ENCODE measurements around the gene MAGEB17.
"Not testable (repeated sequence)": the region's sequence is repeated elsewhere in the genome, so short reads cannot be mapped to it uniquely, and the experiment has no call there.

MAGEB17 gene

GRCh38 chrX:16156692-16157331 is 10.5 kb upstream of the MAGEB17 start:
- Histone ChIP-seq H3K9me3 (ENCODE audit: control insufficient read depth, low read length) (no peaks in the 10 kb centered on the region), H3K36me3 (ENCODE audit: control insufficient read depth, insufficient read depth, low read length) (peaks cover 23% of the 10 kb centered on the region), H3K27ac (ENCODE audit: low read depth, low read length, severe bottlenecking) (no peak overlapping the region), H3K4me1 (ENCODE audit: control insufficient read depth, insufficient read depth, low read length, poor library complexity, severe bottlenecking) (peaks cover 12% of the 10 kb centered on the region), H3K4me3 (ENCODE audit: extremely low read depth, insufficient read depth, low read length, poor library complexity, severe bottlenecking) (no peak overlapping the region)
- WGBS, 2 experiments (ENCODE audit: insufficient coverage in 2 of 2), result 84 to 92% methylated on average over 4 to 5 of the region's 5 CpGs

- 40% methylated on average over 1 of the region's 3 CpGs; no CpG with 5 or more reads in 1 of the 2 experiments for WGBS, 2 experiments (ENCODE audit: insufficient coverage in 2 of 2)
- H3K27ac ChIP-seq (ENCODE audit: low read depth, low read length, severe bottlenecking), result peak overlapping the region; percentile 90
- peaks cover 20% of the 10 kb centered on the region for H3K36me3 ChIP-seq (ENCODE audit: control insufficient read depth, insufficient read depth, low read length)
Measured at GRCh38 chrX:16160729-16161128, 6.6 kb upstream of the MAGEB17 start.

GRCh38 chrX:16161173-16161572 is 6.1 kb upstream of the MAGEB17 start:
- not testable (repeated sequence) for H3K4me3 ChIP-seq (ENCODE audit: extremely low read depth, insufficient read depth, low read length, poor library complexity, severe bottlenecking); H3K9me3 ChIP-seq (ENCODE audit: control insufficient read depth, low read length)
- WGBS, 2 experiments (ENCODE audit: insufficient coverage in 2 of 2), result 100% methylated on average over 1 of the region's 2 CpGs; no CpG with 5 or more reads in 1 of the 2 experiments
- Histone ChIP-seq H3K36me3 (ENCODE audit: control insufficient read depth, insufficient read depth, low read length) (peaks cover 21% of the 10 kb centered on the region), H3K27ac (ENCODE audit: low read depth, low read length, severe bottlenecking) (peak overlapping the region; percentile 90), H3K4me1 (ENCODE audit: control insufficient read depth, insufficient read depth, low read length, poor library complexity, severe bottlenecking) (peaks cover 16% of the 10 kb centered on the region)

More at GRCh38 chrX:16160729-16161128, 6.6 kb upstream of the MAGEB17 start:
- Histone ChIP-seq H3K4me1 (ENCODE audit: control insufficient read depth, insufficient read depth, low read length, poor library complexity, severe bottlenecking) (peaks cover 16% of the 10 kb centered on the region), H3K4me3 (ENCODE audit: extremely low read depth, insufficient read depth, low read length, poor library complexity, severe bottlenecking) (no peak overlapping the region), H3K9me3 (ENCODE audit: control insufficient read depth, low read length) (no peaks in the 10 kb centered on the region)

- H3K4me1 ChIP-seq (ENCODE audit: control insufficient read depth, insufficient read depth, low read length, poor library complexity, severe bottlenecking), result peaks cover 16% of the 10 kb centered on the region
- H3K9me3 ChIP-seq (ENCODE audit: control insufficient read depth, low read length), result no peaks in the 10 kb centered on the region
- WGBS, 2 experiments (ENCODE audit: insufficient coverage in 2 of 2), result 75 to 83% methylated on average over 2 to 5 of the region's 5 CpGs
Measured at GRCh38 chrX:16162391-16162790, 4.9 kb upstream of the MAGEB17 start.

GRCh38 chrX:16164748-16165147 is 2.5 kb upstream of the MAGEB17 start:
- H3K4me1 ChIP-seq (ENCODE audit: control insufficient read depth, insufficient read depth, low read length, poor library complexity, severe bottlenecking), result peaks cover 10% of the 10 kb centered on the region
- H3K4me3 ChIP-seq (ENCODE audit: extremely low read depth, insufficient read depth, low read length, poor library complexity, severe bottlenecking), result no peak overlapping the region
- H3K9me3 ChIP-seq (ENCODE audit: control insufficient read depth, low read length), result no peaks in the 10 kb centered on the region
- peaks cover 18% of the 10 kb centered on the region for H3K36me3 ChIP-seq (ENCODE audit: control insufficient read depth, insufficient read depth, low read length)
- WGBS, 2 experiments (ENCODE audit: insufficient coverage in 2 of 2), result 100% methylated on average over 1 of the region's 3 CpGs
- no peak overlapping the region for H3K27ac ChIP-seq (ENCODE audit: low read depth, low read length, severe bottlenecking)

More at GRCh38 chrX:16162391-16162790, 4.9 kb upstream of the MAGEB17 start:
- H3K36me3 ChIP-seq (ENCODE audit: control insufficient read depth, insufficient read depth, low read length), result peaks cover 17% of the 10 kb centered on the region
- no peak overlapping the region for H3K27ac ChIP-seq (ENCODE audit: low read depth, low read length, severe bottlenecking)
- no peak overlapping the region for H3K4me3 ChIP-seq (ENCODE audit: extremely low read depth, insufficient read depth, low read length, poor library complexity, severe bottlenecking)

GRCh38 chrX:16171039-16171438 is 3.8 kb downstream of the MAGEB17 start:
- Histone ChIP-seq H3K4me1 (ENCODE audit: control insufficient read depth, insufficient read depth, low read length, poor library complexity, severe bottlenecking) (no peaks in the 10 kb centered on the region), H3K36me3 (ENCODE audit: control insufficient read depth, insufficient read depth, low read length) (peaks cover 15% of the 10 kb centered on the region), H3K9me3 (ENCODE audit: control insufficient read depth, low read length) (no peaks in the 10 kb centered on the region), H3K4me3 (ENCODE audit: extremely low read depth, insufficient read depth, low read length, poor library complexity, severe bottlenecking) (no peak overlapping the region), H3K27ac (ENCODE audit: low read depth, low read length, severe bottlenecking) (no peak overlapping the region)
- WGBS, 2 experiments (ENCODE audit: insufficient coverage in 2 of 2), result 96 to 100% methylated on average over 8 of the region's 9 CpGs

GRCh38 chrX:16171944-16172343 is 4.7 kb downstream of the MAGEB17 start:
- no peaks in the 10 kb centered on the region for H3K9me3 ChIP-seq (ENCODE audit: control insufficient read depth, low read length)
- H3K4me3 ChIP-seq (ENCODE audit: extremely low read depth, insufficient read depth, low read length, poor library complexity, severe bottlenecking), result no peak overlapping the region
- H3K27ac ChIP-seq (ENCODE audit: low read depth, low read length, severe bottlenecking), result no peak overlapping the region
- no peaks in the 10 kb centered on the region for H3K4me1 ChIP-seq (ENCODE audit: control insufficient read depth, insufficient read depth, low read length, poor library complexity, severe bottlenecking)
- peaks cover 12% of the 10 kb centered on the region for H3K36me3 ChIP-seq (ENCODE audit: control insufficient read depth, insufficient read depth, low read length)
- WGBS, 2 experiments (ENCODE audit: insufficient coverage in 2 of 2), result 60% methylated on average over 1 of the region's 4 CpGs; no CpG with 5 or more reads in 1 of the 2 experiments

GRCh38 chrX:16172391-16172790 is 5.1 kb downstream of the MAGEB17 start:
- Histone ChIP-seq H3K4me1 (ENCODE audit: control insufficient read depth, insufficient read depth, low read length, poor library complexity, severe bottlenecking) (no peaks in the 10 kb centered on the region), H3K36me3 (ENCODE audit: control insufficient read depth, insufficient read depth, low read length) (peaks cover 14% of the 10 kb centered on the region), H3K4me3 (ENCODE audit: extremely low read depth, insufficient read depth, low read length, poor library complexity, severe bottlenecking) (no peak overlapping the region), H3K9me3 (ENCODE audit: control insufficient read depth, low read length) (no peaks in the 10 kb centered on the region), H3K27ac (ENCODE audit: low read depth, low read length, severe bottlenecking) (no peak overlapping the region)
- WGBS, 2 experiments (ENCODE audit: insufficient coverage in 2 of 2), result no CpG with 5 or more reads among the region's 3 CpGs

GRCh38 chrX:16175329-16176061 is 8.2 kb downstream of the MAGEB17 start:
- Histone ChIP-seq H3K27ac (ENCODE audit: low read depth, low read length, severe bottlenecking) (no peak overlapping the region), H3K9me3 (ENCODE audit: control insufficient read depth, low read length) (no peaks in the 10 kb centered on the region), H3K36me3 (ENCODE audit: control insufficient read depth, insufficient read depth, low read length) (peaks cover 11% of the 10 kb centered on the region), H3K4me3 (ENCODE audit: extremely low read depth, insufficient read depth, low read length, poor library complexity, severe bottlenecking) (no peak overlapping the region), H3K4me1 (ENCODE audit: control insufficient read depth, insufficient read depth, low read length, poor library complexity, severe bottlenecking) (no peaks in the 10 kb centered on the region)
- WGBS, 2 experiments (ENCODE audit: insufficient coverage in 2 of 2), result no CpG with 5 or more reads among the region's 3 CpGs

GRCh38 chrX:16177260-16177659 is 10.0 kb downstream of the MAGEB17 start:
- H3K36me3 ChIP-seq (ENCODE audit: control insufficient read depth, insufficient read depth, low read length), result peaks cover 6% of the 10 kb centered on the region
- H3K4me1 ChIP-seq (ENCODE audit: control insufficient read depth, insufficient read depth, low read length, poor library complexity, severe bottlenecking), result no peaks in the 10 kb centered on the region
- no peaks in the 10 kb centered on the region for H3K9me3 ChIP-seq (ENCODE audit: control insufficient read depth, low read length)
- WGBS, 2 experiments (ENCODE audit: insufficient coverage in 2 of 2), result no CpG with 5 or more reads among the region's 2 CpGs
- no peak overlapping the region for H3K27ac ChIP-seq (ENCODE audit: low read depth, low read length, severe bottlenecking)
- no peak overlapping the region for H3K4me3 ChIP-seq (ENCODE audit: extremely low read depth, insufficient read depth, low read length, poor library complexity, severe bottlenecking)

GRCh38 chrX:16183843-16184242 is 16.6 kb downstream of the MAGEB17 start:
- peak overlapping the region; percentile 32 for H3K4me3 ChIP-seq (ENCODE audit: extremely low read depth, insufficient read depth, low read length, poor library complexity, severe bottlenecking)
- H3K36me3 ChIP-seq (ENCODE audit: control insufficient read depth, insufficient read depth, low read length); H3K9me3 ChIP-seq (ENCODE audit: control insufficient read depth, low read length); H3K27ac ChIP-seq (ENCODE audit: low read depth, low read length, severe bottlenecking): not testable (repeated sequence)
- peaks cover 14% of the 10 kb centered on the region for H3K4me1 ChIP-seq (ENCODE audit: control insufficient read depth, insufficient read depth, low read length, poor library complexity, severe bottlenecking)
- WGBS, 2 experiments (ENCODE audit: insufficient coverage in 2 of 2), result no CpG with 5 or more reads among the region's 10 CpGs

Data from mesodermal cell (in vitro differentiated cells).